Measurements from ENCODE around the gene OR51E1. TPM values are rescaled to one million over a fixed set of nuclear protein-coding genes. Genes with fewer than 3 reads are reported as not detected.

Gene OR51E1
- total RNA-seq, 1 donor from 2014 or later, result not detected

DNA sequence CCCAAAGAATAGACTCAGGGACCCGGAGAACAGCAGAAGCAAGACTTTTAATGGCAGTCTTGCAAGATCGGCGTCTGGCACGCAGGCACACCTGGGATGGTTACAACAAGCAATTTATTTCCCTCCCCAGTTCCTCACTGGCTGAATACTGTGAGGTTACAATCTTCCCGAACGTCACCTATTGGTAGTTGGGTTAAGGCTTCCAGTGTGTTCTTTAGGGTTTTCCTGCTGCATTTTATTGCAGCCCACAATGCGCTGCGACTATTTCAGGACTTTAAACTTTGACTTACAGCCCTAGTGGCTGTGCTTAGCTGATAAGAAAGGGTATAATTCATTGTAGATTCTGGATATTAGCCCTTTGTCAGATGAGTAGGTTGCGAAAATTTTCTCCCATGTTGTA is 24.3 kb upstream of the OR51E1 start:
- Mint-ChIP-seq H3K4me1 (ENCODE audit: low read depth, unreplicated experiment) (no peaks in the 10 kb centered on the region), H3K27me3 (ENCODE audit: unreplicated experiment) (no peaks in the 10 kb centered on the region), H3K27ac (ENCODE audit: unreplicated experiment) (no peak overlapping the region), H3K36me3 (ENCODE audit: unreplicated experiment) (no peaks in the 10 kb centered on the region), H3K4me3 (ENCODE audit: unreplicated experiment) (no peak overlapping the region), H3K9me3 (ENCODE audit: unreplicated experiment) (peaks cover 1% of the 10 kb centered on the region)
- DNase-seq, result no peak
- TF ChIP-seq CTCF (IDR thresholded peaks at IDR 0.05; ENCODE audit: partially characterized antibody, unreplicated experiment), result no peak

GRCh38 chr11:4626207-4627099 is 17.3 kb upstream of the OR51E1 start:
- DNase-seq, result peak; percentile 84

GRCh38 chr11:4636136-4636535 is 7.6 kb upstream of the OR51E1 start:
- Mint-ChIP-seq H3K9me3 (ENCODE audit: unreplicated experiment) (no peaks in the 10 kb centered on the region), H3K36me3 (ENCODE audit: unreplicated experiment) (no peaks in the 10 kb centered on the region)
- no peak for DNase-seq

More at GRCh38 chr11:4626207-4627099, 17.3 kb upstream of the OR51E1 start:
- no peaks in the 10 kb centered on the region for H3K36me3 Mint-ChIP-seq (ENCODE audit: unreplicated experiment)
- H3K4me3 Mint-ChIP-seq (ENCODE audit: unreplicated experiment), result no peak overlapping the region
- no peak overlapping the region for H3K27ac Mint-ChIP-seq (ENCODE audit: unreplicated experiment)
- TF ChIP-seq CTCF (IDR thresholded peaks at IDR 0.05; ENCODE audit: partially characterized antibody, unreplicated experiment), result peak; percentile 93
- peaks cover 5% of the 10 kb centered on the region for H3K4me1 Mint-ChIP-seq (ENCODE audit: low read depth, unreplicated experiment)
- H3K27me3 Mint-ChIP-seq (ENCODE audit: unreplicated experiment), result peaks cover 3% of the 10 kb centered on the region
- H3K9me3 Mint-ChIP-seq (ENCODE audit: unreplicated experiment), result peaks cover 1% of the 10 kb centered on the region

DNA sequence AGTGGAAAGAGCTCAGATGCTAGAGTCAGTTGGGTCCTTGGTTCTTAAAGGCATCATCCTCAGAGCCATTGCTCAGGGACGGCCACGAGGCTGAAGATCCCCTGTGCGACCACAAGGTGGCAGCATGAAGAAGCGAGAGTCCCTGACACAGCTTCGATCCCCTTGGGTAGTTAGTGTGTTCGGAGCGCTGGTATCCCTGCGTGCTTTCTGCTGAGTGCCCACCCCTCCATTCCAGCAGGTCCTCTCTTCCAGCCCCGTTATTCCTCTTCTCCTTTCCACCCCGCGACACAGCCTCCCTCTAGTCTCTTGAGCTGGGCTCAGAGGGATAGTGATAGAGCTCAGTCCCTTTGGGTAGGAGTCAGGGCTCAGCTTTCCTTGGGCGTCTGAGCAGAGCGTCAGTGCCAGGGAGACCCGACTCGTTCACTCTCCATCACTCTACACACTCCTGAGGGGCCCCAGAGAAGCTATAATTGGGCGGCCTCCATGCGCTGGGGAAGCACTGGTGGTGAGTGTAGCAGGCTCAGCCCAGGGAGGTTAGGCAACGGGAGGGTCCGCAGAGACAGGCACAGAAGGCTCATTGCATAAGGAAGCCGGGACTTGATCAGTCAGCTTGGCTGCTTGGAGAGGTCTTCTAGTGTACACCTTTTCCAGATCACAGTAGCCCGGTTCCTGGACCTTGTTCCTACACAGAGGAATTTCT is 6.7 kb upstream of the OR51E1 start, which contains the start of gene OR51D1:
OR51D1 (plus strand) TSS at position 516 of the 700 bp plus-strand sequence. CDS start 2,314 bp downstream, outside the sequence.
- Mint-ChIP-seq H3K4me1 (ENCODE audit: low read depth, unreplicated experiment) (no peaks in the 10 kb centered on the region), H3K36me3 (ENCODE audit: unreplicated experiment) (no peaks in the 10 kb centered on the region), H3K4me3 (ENCODE audit: unreplicated experiment) (no peak within 1 kb of the TSS), H3K27ac (ENCODE audit: unreplicated experiment) (no peak within 1 kb of the TSS), H3K9me3 (ENCODE audit: unreplicated experiment) (no peaks in the 10 kb centered on the region), H3K27me3 (ENCODE audit: unreplicated experiment) (no peaks in the 10 kb centered on the region)
- TF ChIP-seq CTCF (IDR thresholded peaks at IDR 0.05; ENCODE audit: partially characterized antibody, unreplicated experiment), result peak; percentile 89
- peak; percentile 88 for DNase-seq

More at GRCh38 chr11:4636136-4636535, 7.6 kb upstream of the OR51E1 start:
- TF ChIP-seq CTCF (IDR thresholded peaks at IDR 0.05; ENCODE audit: partially characterized antibody, unreplicated experiment), result no peak
- no peak overlapping the region for H3K4me3 Mint-ChIP-seq (ENCODE audit: unreplicated experiment)
- H3K4me1 Mint-ChIP-seq (ENCODE audit: low read depth, unreplicated experiment), result no peaks in the 10 kb centered on the region
- H3K27me3 Mint-ChIP-seq (ENCODE audit: unreplicated experiment), result no peaks in the 10 kb centered on the region
- H3K27ac Mint-ChIP-seq (ENCODE audit: unreplicated experiment), result no peak overlapping the region
